MCF 10A (cell line): ENCODE data around the gene PEF1. TPM values are rescaled to one million over a fixed set of nuclear protein-coding genes. Genes with fewer than 3 reads are reported as not detected.

ENCODE experiments used
- BruUV-seq: library from RNA; stranded (reverse); fragments of 400-500 nt; replicated peaks from 2 replicates; lab custom pipeline; 2021; lab: Mats Ljungman, UMichigan
- CTCF ChIA-PET: fragments of 300-600 bp; sonication (Branson Sonifier 250); formaldehyde crosslinking; extraction: SDS; loops from one replicate; lab custom pipeline; 2021; ENCODE audit warnings: antibody characterized with exemption, inconsistent platforms; lab: Yijun Ruan, JAX
- POLR2A ChIA-PET: fragments of 300-600, 350-650 bp; sonication (Branson Sonifier 250); formaldehyde crosslinking; extraction: SDS; loops from one replicate; lab custom pipeline; 2020; ENCODE audit warnings: antibody characterized with exemption, inconsistent platforms; lab: Yijun Ruan, JAX
- DNase-seq: peaks from one replicate; pipeline ENCODE4 v3.0.0-alpha.2; 2018; ENCODE audit not compliant: unreplicated experiment
- H3K27ac Mint-ChIP-seq: one replicate; pipeline ENCODE4 v1.8.0; 2022; ENCODE audit warnings: mild to moderate bottlenecking, low read depth, mixed read lengths; ENCODE audit not compliant: unreplicated experiment
- H3K27me3 Mint-ChIP-seq: one replicate; pipeline ENCODE4 v1.8.0; 2022; ENCODE audit warnings: mixed read lengths; ENCODE audit not compliant: insufficient read depth, unreplicated experiment
- H3K36me3 Mint-ChIP-seq: one replicate; pipeline ENCODE4 v1.8.0; 2022; ENCODE audit warnings: mild to moderate bottlenecking, moderate library complexity, mixed read lengths; ENCODE audit not compliant: insufficient read depth, unreplicated experiment
- H3K4me1 Mint-ChIP-seq: one replicate; pipeline ENCODE4 v1.8.0; 2022; ENCODE audit warnings: mixed read lengths; ENCODE audit not compliant: insufficient read depth, unreplicated experiment
- H3K4me3 Mint-ChIP-seq: one replicate; pipeline ENCODE4 v1.8.0; 2022; ENCODE audit warnings: mild to moderate bottlenecking, moderate library complexity, mixed read lengths; ENCODE audit not compliant: unreplicated experiment
- H3K9me3 Mint-ChIP-seq: one replicate; pipeline ENCODE4 v1.8.0; 2022; ENCODE audit warnings: mixed read lengths; ENCODE audit not compliant: unreplicated experiment
- CTCF ChIP-seq: fragments of 200-600 bp; IDR thresholded peaks from one replicate; pipeline ENCODE4 v1.8.0; 2022; ENCODE audit warnings: antibody characterized with exemption, mild to moderate bottlenecking; ENCODE audit not compliant: unreplicated experiment
- intact Hi-C: fragments of 100-400 bp; cut with micrococcal nuclease; formaldehyde crosslinking; loops from 2 replicates; pipeline ENCODE4 v1.14.1; 2022
- total RNA-seq: library from RNA; stranded (reverse); gene quantifications from 2 replicates; pipeline ENCODE4 v1.2.3, GENCODE V29; 2022

The PEF1 gene
- total RNA-seq, 1 experiment from 2014 or later: 61.1 TPM

DNA sequence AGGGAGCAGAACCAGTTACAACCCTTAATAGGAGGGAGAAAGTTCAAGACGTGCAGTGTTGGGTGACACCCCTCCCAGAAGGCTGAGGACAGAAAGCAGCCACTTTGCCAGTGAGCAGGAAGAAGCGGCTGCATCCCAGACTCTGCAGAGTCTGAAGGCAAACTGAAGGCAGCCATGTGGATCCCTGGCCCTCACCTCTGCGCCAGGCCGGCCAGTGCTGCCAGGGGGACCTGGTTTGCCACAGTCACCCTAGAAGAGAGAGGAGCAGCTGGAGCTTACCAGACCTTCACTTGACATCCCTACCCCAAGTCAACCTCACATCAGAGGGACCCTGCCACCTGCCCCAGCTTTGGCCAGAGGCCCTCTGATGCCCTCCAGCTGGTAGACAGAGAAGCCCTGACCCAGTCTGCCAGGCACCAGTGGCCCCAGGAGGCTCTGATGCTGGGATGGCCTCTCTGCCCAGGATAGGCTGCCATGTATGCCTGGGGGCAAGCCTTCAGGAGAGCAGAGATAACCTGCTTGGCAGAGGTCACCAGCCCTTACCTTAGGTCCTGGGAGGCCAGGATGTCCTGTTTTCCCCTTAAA, 16.3 kb upstream of the PEF1 start:
- H3K27me3 Mint-ChIP-seq: no peaks in the 10 kb centered on the region
- H3K36me3 Mint-ChIP-seq: peaks cover 26% of the 10 kb centered on the region
- no TSS peak for BruUV-seq
- peaks cover 9% of the 10 kb centered on the region for H3K4me1 Mint-ChIP-seq
- DNase-seq: no peak
- POLR2A ChIA-PET: interaction anchor here (0.7 to 1.8 kb wide), 4 partner anchors 11 to 128 kb away, joined by 4 to 5 read pairs (median 4); no protein-coding TSS in a partner anchor
- CTCF ChIA-PET: interaction anchor here (0.6 to 7.7 kb wide), 5 partner anchors 17 to 484 kb away, joined by 3 to 96 read pairs (median 4); no protein-coding TSS in a partner anchor
- TF ChIP-seq CTCF: no peak
- no peak overlapping the region for H3K27ac Mint-ChIP-seq
- no peaks in the 10 kb centered on the region for H3K9me3 Mint-ChIP-seq
- intact Hi-C loops: loop anchor here (10.0 kb wide), 1 partner anchor 304 kb away; no protein-coding TSS in a partner anchor
- no peak overlapping the region for H3K4me3 Mint-ChIP-seq

- no peaks in the 10 kb centered on the region for H3K9me3 Mint-ChIP-seq
- ChIA-PET CTCF (interaction anchor here (1.2 kb wide), 1 partner anchor 129 kb away, joined by 3 read pairs; no protein-coding TSS in a partner anchor), POLR2A (interaction anchor here (1.8 kb wide), 1 partner anchor 10 kb away, joined by 4 read pairs; no protein-coding TSS in a partner anchor)
- intact Hi-C loops: loop anchor here (10.0 kb wide), 1 partner anchor 305 kb away; no protein-coding TSS in a partner anchor
- no TSS peak for BruUV-seq
- no peaks in the 10 kb centered on the region for H3K4me1 Mint-ChIP-seq
- peaks cover 26% of the 10 kb centered on the region for H3K36me3 Mint-ChIP-seq
- no peak overlapping the region for H3K4me3 Mint-ChIP-seq
- H3K27ac Mint-ChIP-seq: no peak overlapping the region
- no peaks in the 10 kb centered on the region for H3K27me3 Mint-ChIP-seq
- no peak for DNase-seq
- TF ChIP-seq CTCF: no peak
Measured at GRCh38 chr1:31659889-31660288, 15.2 kb upstream of the PEF1 start.

DNA sequence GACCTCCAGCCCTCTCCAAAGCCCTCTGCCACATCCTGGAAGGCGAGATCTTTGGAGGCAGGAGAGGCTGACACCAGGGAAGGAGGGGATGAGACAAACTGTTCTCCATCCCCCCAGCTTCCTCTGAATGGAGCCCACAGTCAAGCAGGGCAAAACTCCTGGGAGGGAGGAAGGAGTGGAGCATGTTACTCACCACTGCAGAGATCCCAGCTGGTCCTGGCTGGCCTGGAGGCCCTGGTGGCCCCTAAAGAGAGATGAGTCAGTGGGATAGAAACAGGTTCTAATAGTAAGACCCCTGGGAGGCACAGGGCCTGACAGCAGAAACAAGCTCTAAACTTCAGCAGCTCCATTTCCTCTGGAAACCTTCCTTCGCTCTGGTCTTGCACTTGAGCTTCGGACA, 14.0 kb upstream of the PEF1 start:
- POLR2A ChIA-PET: interaction anchor here (0.6 to 1.2 kb wide), 2 partner anchors 8 to 11 kb away, joined by 4 to 5 read pairs; no protein-coding TSS in a partner anchor

More for the DNA sequence above, 14.0 kb upstream of the PEF1 start:
- Mint-ChIP-seq H3K4me3 (no peak overlapping the region), H3K27ac (no peak overlapping the region), H3K36me3 (peaks cover 28% of the 10 kb centered on the region), H3K9me3 (no peaks in the 10 kb centered on the region), H3K4me1 (no peaks in the 10 kb centered on the region), H3K27me3 (no peaks in the 10 kb centered on the region)
- intact Hi-C loops: no loop called here
- BruUV-seq: no TSS peak
- no peak for DNase-seq
- CTCF ChIA-PET: interaction anchor here (1.2 kb wide), 1 partner anchor 130 kb away, joined by 3 read pairs; no protein-coding TSS in a partner anchor
- no peak for TF ChIP-seq CTCF
